GM19240 (cell line): Measurements from ENCODE around the gene CEP170B.

Experiments
- DNase-seq: peaks from one replicate; pipeline ENCODE4 v3.0.0; 2011; ENCODE audit warnings: low spot score; ENCODE audit not compliant: insufficient read length

CEP170B gene

GRCh38 chr14:104866451-104867370 is 1.6 kb downstream of the CEP170B start:
- no peak for DNase-seq

GRCh38 chr14:104867371-104868059 is 2.4 kb downstream of the CEP170B start:
- no peak for DNase-seq

- DNase-seq: no peak
Observed at GRCh38 chr14:104868060-104868740, 3.1 kb downstream of the CEP170B start.

- DNase-seq: no peak
Observed at GRCh38 chr14:104868811-104869572, 3.9 kb downstream of the CEP170B start.

- no peak for DNase-seq
Observed at GRCh38 chr14:104869669-104870367, 4.8 kb downstream of the CEP170B start.

GRCh38 chr14:104870368-104871144 is 5.5 kb downstream of the CEP170B start:
- no peak for DNase-seq

GRCh38 chr14:104871145-104871655 is 6.1 kb downstream of the CEP170B start:
- no peak for DNase-seq

GRCh38 chr14:104871656-104872468 is 6.8 kb downstream of the CEP170B start:
- DNase-seq: no peak

- no peak for DNase-seq
Observed at GRCh38 chr14:104872469-104873341, 7.6 kb downstream of the CEP170B start.

GRCh38 chr14:104873380-104874055 is 8.4 kb downstream of the CEP170B start:
- no peak for DNase-seq

- no peak for DNase-seq
Observed at GRCh38 chr14:104874110-104874531, 9.1 kb downstream of the CEP170B start.

GRCh38 chr14:104874571-104875411 is 9.7 kb downstream of the CEP170B start:
- DNase-seq: no peak

- no peak for DNase-seq
Observed at GRCh38 chr14:104875412-104875751, 10.3 kb downstream of the CEP170B start.

- DNase-seq: no peak
Observed at GRCh38 chr14:104875811-104876210, 10.7 kb downstream of the CEP170B start.

GRCh38 chr14:104876251-104876699 is 11.2 kb downstream of the CEP170B start:
- DNase-seq: no peak

GRCh38 chr14:104877066-104877805 is 12.2 kb downstream of the CEP170B start:
- no peak for DNase-seq
